Panc1 (cell line): Measurements from ENCODE around the gene CNEP1R1.

Experiments used
- CTCF ChIP-seq: fragments of 450-650 bp; IDR thresholded peaks from 2 replicates; pipeline ENCODE4 v1.5.1; 2017; ENCODE audit warnings: mild to moderate bottlenecking
- REST ChIP-seq, 2 experiments: IDR thresholded peaks; 2 replicates each; pipeline ENCODE4 v1.6.1; 2011 to 2012; ENCODE audit warnings: low read depth in 2 of 2, control low read depth in 1 of 2, low read length in 1 of 2, mild to moderate bottlenecking in 1 of 2, moderate library complexity in 1 of 2; ENCODE audit not compliant: insufficient read depth in 1 of 2

- TF ChIP-seq CTCF, result no peak
- TF ChIP-seq REST (IDR thresholded peaks at IDR 0.05; ENCODE audit: insufficient read depth in 1 of 2, low read depth in 2 of 2, low read length in 1 of 2), result no peak
Measured at GRCh38 chr16:49994006-49994405, 31.0 kb upstream of the CNEP1R1 start.
